Chondrocyte (in vitro differentiated cells): ENCODE results near the gene KAZALD1. TPM values are rescaled to one million over a fixed set of nuclear protein-coding genes. Genes with fewer than 3 reads are reported as not detected.

Experiments used
- DNase-seq: peaks from one replicate; pipeline ENCODE4 v3.0.0; 2021; ENCODE audit warnings: mixed read lengths, low spot score
- H3K27ac Mint-ChIP-seq: one replicate; pipeline ENCODE4 v1.8.0; 2021; ENCODE audit warnings: mild to moderate bottlenecking, moderate library complexity, mixed read lengths; ENCODE audit not compliant: unreplicated experiment
- H3K27me3 Mint-ChIP-seq: 2 replicates; pipeline ENCODE4 v1.8.0; 2021; ENCODE audit warnings: low read depth, mixed read lengths
- H3K36me3 Mint-ChIP-seq: 2 replicates; pipeline ENCODE4 v1.8.0; 2021; ENCODE audit warnings: low read depth, mixed read lengths
- H3K4me1 Mint-ChIP-seq: 2 replicates; pipeline ENCODE4 v1.8.0; 2021; ENCODE audit warnings: low read depth, mild to moderate bottlenecking, mixed read lengths
- H3K4me3 Mint-ChIP-seq: one replicate; pipeline ENCODE4 v1.8.0; 2021; ENCODE audit warnings: mild to moderate bottlenecking, moderate library complexity, mixed read lengths; ENCODE audit not compliant: unreplicated experiment
- H3K9me3 Mint-ChIP-seq: 2 replicates; pipeline ENCODE4 v1.8.0; 2021; ENCODE audit warnings: low read depth, mixed read lengths
- total RNA-seq: library from RNA; stranded (reverse); gene quantifications from 3 replicates; pipeline ENCODE4 v1.2.1, GENCODE V29; 2021
- TF ChIP-seq, protein P1 (sequence below): fragments of 200-600 bp; sonication (generic); IDR thresholded peaks from 2 replicates; pipeline ENCODE4 v1.5.0; 2021; ENCODE audit warnings: antibody characterized with exemption, mild to moderate bottlenecking, moderate library complexity

The KAZALD1 gene
- total RNA-seq, 1 donor from 2014 or later, result 18.9 TPM

- Mint-ChIP-seq H3K4me3 (peak overlapping the region; percentile 84), H3K9me3 (no peaks in the 10 kb centered on the region), H3K36me3 (no peaks in the 10 kb centered on the region), H3K4me1 (peaks cover 49% of the 10 kb centered on the region), H3K27me3 (no peaks in the 10 kb centered on the region), H3K27ac (peak overlapping the region; percentile 95)
- TF ChIP-seq, protein P1, sequence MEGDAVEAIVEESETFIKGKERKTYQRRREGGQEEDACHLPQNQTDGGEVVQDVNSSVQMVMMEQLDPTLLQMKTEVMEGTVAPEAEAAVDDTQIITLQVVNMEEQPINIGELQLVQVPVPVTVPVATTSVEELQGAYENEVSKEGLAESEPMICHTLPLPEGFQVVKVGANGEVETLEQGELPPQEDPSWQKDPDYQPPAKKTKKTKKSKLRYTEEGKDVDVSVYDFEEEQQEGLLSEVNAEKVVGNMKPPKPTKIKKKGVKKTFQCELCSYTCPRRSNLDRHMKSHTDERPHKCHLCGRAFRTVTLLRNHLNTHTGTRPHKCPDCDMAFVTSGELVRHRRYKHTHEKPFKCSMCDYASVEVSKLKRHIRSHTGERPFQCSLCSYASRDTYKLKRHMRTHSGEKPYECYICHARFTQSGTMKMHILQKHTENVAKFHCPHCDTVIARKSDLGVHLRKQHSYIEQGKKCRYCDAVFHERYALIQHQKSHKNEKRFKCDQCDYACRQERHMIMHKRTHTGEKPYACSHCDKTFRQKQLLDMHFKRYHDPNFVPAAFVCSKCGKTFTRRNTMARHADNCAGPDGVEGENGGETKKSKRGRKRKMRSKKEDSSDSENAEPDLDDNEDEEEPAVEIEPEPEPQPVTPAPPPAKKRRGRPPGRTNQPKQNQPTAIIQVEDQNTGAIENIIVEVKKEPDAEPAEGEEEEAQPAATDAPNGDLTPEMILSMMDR, result peak; percentile 80
- DNase-seq, result no peak
Observed at GRCh38 chr10:101062232-101063049, 652 bp downstream of the KAZALD1 start.

- Mint-ChIP-seq H3K36me3 (no peaks in the 10 kb centered on the region), H3K27ac (peak overlapping the region; percentile 32), H3K4me3 (peak overlapping the region; percentile 84), H3K4me1 (peaks cover 52% of the 10 kb centered on the region), H3K27me3 (no peaks in the 10 kb centered on the region), H3K9me3 (no peaks in the 10 kb centered on the region)
- no peak for DNase-seq
- TF ChIP-seq, protein P1, result no peak
Observed at GRCh38 chr10:101063050-101063525, 1.3 kb downstream of the KAZALD1 start.

DNA sequence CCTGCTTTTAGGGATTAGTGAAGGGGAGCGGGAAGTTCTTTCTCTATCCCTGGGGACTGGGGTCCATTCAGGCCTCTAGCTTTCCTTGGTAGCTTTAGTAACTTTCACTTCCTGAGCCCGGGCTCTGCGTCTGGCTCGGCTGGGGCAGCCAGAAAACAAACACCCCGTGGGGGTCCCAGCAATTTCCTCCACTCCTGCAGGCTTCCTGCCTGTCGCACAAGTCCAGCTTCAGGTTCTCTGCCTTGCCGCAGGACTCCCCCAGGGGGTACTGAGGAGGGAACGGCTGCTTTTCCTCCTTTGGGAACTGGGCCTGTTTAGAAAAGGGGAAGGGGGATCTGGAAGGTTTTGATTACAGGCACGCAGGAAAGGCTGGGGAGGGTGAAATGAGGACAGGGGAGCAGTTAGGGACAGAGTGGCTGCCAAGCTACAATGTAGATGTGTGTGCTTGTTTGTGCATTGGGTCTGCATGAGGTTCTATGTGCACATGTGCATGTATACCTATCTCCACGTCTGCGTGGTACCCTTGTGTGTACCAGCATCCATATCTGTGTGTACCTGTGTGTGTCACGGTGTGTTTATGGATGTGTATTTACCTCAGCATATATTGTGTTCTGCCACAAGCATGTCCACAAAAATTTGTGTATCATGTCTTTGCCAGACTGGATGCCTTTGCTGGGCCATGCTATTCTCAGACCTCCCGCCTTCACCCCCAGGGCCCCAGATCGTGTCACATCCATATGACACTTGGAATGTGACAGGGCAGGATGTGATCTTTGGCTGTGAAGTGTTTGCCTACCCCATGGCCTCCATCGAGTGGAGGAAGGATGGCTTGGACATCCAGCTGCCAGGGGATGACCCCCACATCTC, 2.0 kb downstream of the KAZALD1 start:
- no peaks in the 10 kb centered on the region for H3K27me3 Mint-ChIP-seq
- no peaks in the 10 kb centered on the region for H3K9me3 Mint-ChIP-seq
- TF ChIP-seq, protein P1, result no peak
- peak overlapping the region; percentile 9 for H3K27ac Mint-ChIP-seq
- H3K36me3 Mint-ChIP-seq, result no peaks in the 10 kb centered on the region
- DNase-seq, result no peak
- peaks cover 52% of the 10 kb centered on the region for H3K4me1 Mint-ChIP-seq
- peak overlapping the region; percentile 8 for H3K4me3 Mint-ChIP-seq

GRCh38 chr10:101064415-101065030, 2.7 kb downstream of the KAZALD1 start:
- H3K4me3 Mint-ChIP-seq, result no peak overlapping the region
- peaks cover 49% of the 10 kb centered on the region for H3K4me1 Mint-ChIP-seq
- no peaks in the 10 kb centered on the region for H3K36me3 Mint-ChIP-seq
- no peak for DNase-seq
- no peaks in the 10 kb centered on the region for H3K9me3 Mint-ChIP-seq
- no peak overlapping the region for H3K27ac Mint-ChIP-seq
- TF ChIP-seq, protein P1, result no peak
- H3K27me3 Mint-ChIP-seq, result no peaks in the 10 kb centered on the region
